B cell (primary cell): ENCODE data around the gene ZG16. TPM values are rescaled to one million over a fixed set of nuclear protein-coding genes. Genes with fewer than 3 reads are reported as not detected.

Experiments
- ATAC-seq: fragments of 200-7000 bp; cut with Tn5 transposase; one replicate; pipeline ENCODE4 v1.10.0; 2021; ENCODE audit warnings: low read depth, mild to moderate bottlenecking, moderate number of reproducible peaks, moderate library complexity
- CTCF ChIA-PET: fragments of 350-600 bp; sonication (Branson Sonifier 250); formaldehyde crosslinking; loops from one replicate; lab custom pipeline; 2021; ENCODE audit warnings: antibody characterized with exemption, inconsistent platforms; lab: Charles Lee
- POLR2A ChIA-PET: fragments of 350-600 bp; sonication (Branson Sonifier 250); formaldehyde crosslinking; loops from one replicate; lab custom pipeline; 2021; ENCODE audit warnings: antibody characterized with exemption; lab: Charles Lee
- DNase-seq: peaks from one replicate; pipeline ENCODE4 v3.0.0; 2013
- H2AFZ ChIP-seq: 2 replicates; pipeline ENCODE4 v1.6.1; 2012; ENCODE audit warnings: mild to moderate bottlenecking, low read depth, low read length; ENCODE audit not compliant: insufficient read depth, poor library complexity, severe bottlenecking
- H3K27ac ChIP-seq, 2 donors: 1 replicate in 1 of 2; 2 replicates in 1 of 2; pipeline ENCODE4 v1.5.1; 2012 to 2013; ENCODE audit warnings: low read length in 2 of 2, mild to moderate bottlenecking in 2 of 2, moderate library complexity in 1 of 2
- H3K27me3 ChIP-seq, 4 experiments: fragments of 200-600 bp in 1 of 4; sonication (generic) in 1 of 4; replicated peaks in 1 of 4; 1 replicate in 2 of 4; 2 replicates in 2 of 4; pipeline versions ENCODE4 v1.6.1 to v1.7.0; 2013 to 2016; ENCODE audit warnings: low read length in 3 of 4, mild to moderate bottlenecking in 2 of 4, mixed read lengths in 1 of 4, moderate library complexity in 1 of 4; ENCODE audit not compliant: insufficient read depth in 4 of 4, control insufficient read depth in 3 of 4; ENCODE audit errors: control extremely low read depth in 1 of 4
- H3K36me3 ChIP-seq, 2 experiments: replicated peaks in 1 of 2; 1 replicate in 1 of 2; 2 replicates in 1 of 2; pipeline versions ENCODE4 v1.6.1 to v1.7.1; 2013; ENCODE audit warnings: low read length in 1 of 2; ENCODE audit not compliant: insufficient read depth in 2 of 2, control insufficient read depth in 1 of 2; ENCODE audit errors: control extremely low read depth in 1 of 2, extremely low read depth in 1 of 2
- H3K4me1 ChIP-seq, 2 donors: fragments of 200-600 bp in 1 of 2; sonication (generic) in 1 of 2; 1 replicate in 1 of 2; 2 replicates in 1 of 2; pipeline versions ENCODE4 v1.5.1 to v1.6.1; 2013 to 2017; ENCODE audit warnings: low read length in 2 of 2; ENCODE audit not compliant: control insufficient read depth in 2 of 2, insufficient read depth in 2 of 2
- H3K4me2 ChIP-seq: replicated peaks from 2 replicates; pipeline ENCODE3; 2012; ENCODE audit warnings: mild to moderate bottlenecking, low read depth, low read length; ENCODE audit not compliant: poor library complexity, severe bottlenecking
- H3K4me3 ChIP-seq, 5 experiments: fragments of 200-600 bp in 1 of 5; sonication (generic) in 1 of 5; 1 replicate in 3 of 5; 2 replicates in 2 of 5; pipeline versions ENCODE4 v1.5.1 to v1.7.0; 2011 to 2016; ENCODE audit warnings: low read length in 4 of 5, mild to moderate bottlenecking in 4 of 5, low read depth in 2 of 5, control low read depth in 1 of 5, moderate library complexity in 1 of 5; ENCODE audit not compliant: insufficient read depth in 1 of 5; ENCODE audit errors: control extremely low read depth in 1 of 5, extremely low read depth in 1 of 5
- H3K79me2 ChIP-seq: fragments of 200-600 bp; sonication (generic); one replicate; pipeline ENCODE4 v1.6.0; 2016; ENCODE audit warnings: low read length; ENCODE audit not compliant: control insufficient read depth, insufficient read depth
- H3K9ac ChIP-seq: fragments of 200-600 bp; sonication (generic); 2 replicates; pipeline ENCODE4 v1.6.1; 2017; ENCODE audit warnings: mild to moderate bottlenecking, low read length, moderate library complexity
- H3K9me3 ChIP-seq, 3 donors: one replicate each; pipeline versions ENCODE4 v1.6.1 to v1.7.1; 2013; ENCODE audit warnings: low read length in 2 of 3; ENCODE audit not compliant: control insufficient read depth in 2 of 3, insufficient read depth in 1 of 3; ENCODE audit errors: control extremely low read depth in 1 of 3
- H4K20me1 ChIP-seq: 2 replicates; pipeline ENCODE4 v1.6.0; 2012; ENCODE audit warnings: mild to moderate bottlenecking, low read length; ENCODE audit not compliant: insufficient read depth, control insufficient read depth, poor library complexity, severe bottlenecking
- H3K27ac Mint-ChIP-seq: one replicate; pipeline ENCODE4 v1.8.0; 2021; ENCODE audit warnings: mixed read lengths
- H3K27me3 Mint-ChIP-seq: one replicate; pipeline ENCODE4 v1.8.0; 2021; ENCODE audit warnings: mixed read lengths
- H3K4me1 Mint-ChIP-seq: one replicate; pipeline ENCODE4 v1.8.0; 2021; ENCODE audit warnings: mixed read lengths
- H3K4me3 Mint-ChIP-seq: one replicate; pipeline ENCODE4 v1.8.0; 2021; ENCODE audit warnings: mixed read lengths
- H3K9me3 Mint-ChIP-seq: one replicate; pipeline ENCODE4 v1.8.0; 2022; ENCODE audit warnings: mixed read lengths; ENCODE audit not compliant: insufficient read depth
- EZH2 ChIP-seq: IDR thresholded peaks from 2 replicates; pipeline ENCODE4 v1.6.1; 2012; ENCODE audit warnings: borderline replicate concordance, low read depth, mild to moderate bottlenecking, moderate library complexity, low read length; ENCODE audit not compliant: insufficient read depth, poor library complexity, severe bottlenecking
- WGBS: methylation state at CpG from one replicate; pipeline ENCODE4 v1.1.5; 2013; ENCODE audit warnings: missing lambda C conversion rate; ENCODE audit not compliant: insufficient coverage; 5-methylcytosine and 5-hydroxymethylcytosine counted together
- intact Hi-C: fragments of 100-400 bp; cut with micrococcal nuclease; formaldehyde crosslinking; loops from one replicate; pipeline ENCODE4 v1.10.0; 2022
- polyA plus RNA-seq: library from polyadenylated mRNA; depleted of rRNA; stranded (reverse); fragments of >200 nt; gene quantifications from 2 replicates; pipeline ENCODE4 v1.2.3, GENCODE V29; 2012
- total RNA-seq, 2 donors: library from RNA; stranded (reverse); fragments of 120-200 nt in 1 of 2; gene quantifications; 1 replicate in 1 of 2; 2 replicates in 1 of 2; pipeline versions ENCODE4 v1.2.3 to v1.2.4, GENCODE V29; 2013 to 2022
- TF ChIP-seq, protein P1 (sequence below): fragments of 200-600 bp; IDR thresholded peaks from one replicate; pipeline ENCODE4 v1.8.0; 2022; ENCODE audit warnings: antibody characterized with exemption, mild to moderate bottlenecking

The ZG16 gene
- total and polyA plus RNA-seq, 2 donors (not counting 1 experiment from before 2014, with no cell fraction given): 0.06 TPM; not detected in 1

GRCh38 chr16:29736764-29737163 lies 41.3 kb upstream of the ZG16 start:
- Histone ChIP-seq H3K27me3 (no peaks in the 10 kb centered on the region), H3K9ac (no peak overlapping the region), H3K79me2 (peaks cover 46% of the 10 kb centered on the region), H4K20me1 (peaks cover 7% of the 10 kb centered on the region), H2AFZ (no peak overlapping the region), H3K27ac (no peak overlapping the region), H3K4me3 (no peak overlapping the region), H3K9me3 (peaks cover 0 to 10% (median 0%) of the 10 kb centered on the region in 3 donors), H3K36me3 (peaks cover 0 to 13% of the 10 kb centered on the region in 2 experiments), H3K4me2 (no peak overlapping the region), H3K4me1 (peaks cover 36 to 54% of the 10 kb centered on the region in 2 donors)
- intact Hi-C loops: loop anchor here (10.0 kb wide), 1 partner anchor 62 kb away; the partner anchor contains the start of gene QPRT
- no peak for TF ChIP-seq EZH2
- TF ChIP-seq, protein P1, sequence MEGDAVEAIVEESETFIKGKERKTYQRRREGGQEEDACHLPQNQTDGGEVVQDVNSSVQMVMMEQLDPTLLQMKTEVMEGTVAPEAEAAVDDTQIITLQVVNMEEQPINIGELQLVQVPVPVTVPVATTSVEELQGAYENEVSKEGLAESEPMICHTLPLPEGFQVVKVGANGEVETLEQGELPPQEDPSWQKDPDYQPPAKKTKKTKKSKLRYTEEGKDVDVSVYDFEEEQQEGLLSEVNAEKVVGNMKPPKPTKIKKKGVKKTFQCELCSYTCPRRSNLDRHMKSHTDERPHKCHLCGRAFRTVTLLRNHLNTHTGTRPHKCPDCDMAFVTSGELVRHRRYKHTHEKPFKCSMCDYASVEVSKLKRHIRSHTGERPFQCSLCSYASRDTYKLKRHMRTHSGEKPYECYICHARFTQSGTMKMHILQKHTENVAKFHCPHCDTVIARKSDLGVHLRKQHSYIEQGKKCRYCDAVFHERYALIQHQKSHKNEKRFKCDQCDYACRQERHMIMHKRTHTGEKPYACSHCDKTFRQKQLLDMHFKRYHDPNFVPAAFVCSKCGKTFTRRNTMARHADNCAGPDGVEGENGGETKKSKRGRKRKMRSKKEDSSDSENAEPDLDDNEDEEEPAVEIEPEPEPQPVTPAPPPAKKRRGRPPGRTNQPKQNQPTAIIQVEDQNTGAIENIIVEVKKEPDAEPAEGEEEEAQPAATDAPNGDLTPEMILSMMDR: no peak
- Mint-ChIP-seq H3K27me3 (no peaks in the 10 kb centered on the region), H3K9me3 (peaks cover 2% of the 10 kb centered on the region), H3K4me1 (peaks cover 64% of the 10 kb centered on the region), H3K27ac (peak overlapping the region; percentile 56), H3K4me3 (no peak overlapping the region)
- ChIA-PET POLR2A (no interaction called here), CTCF (interaction anchor here (1.0 to 1.4 kb wide), 3 partner anchors 7 to 48 kb away, joined by 3 to 4 read pairs (median 3); no protein-coding TSS in a partner anchor)
- DNase-seq (no peak), ATAC-seq (no peak)
- 100% methylated on average over 1 of the region's 6 CpGs for WGBS

GRCh38 chr16:29737713-29738112 lies 40.3 kb upstream of the ZG16 start:
- Histone ChIP-seq H2AFZ (no peak overlapping the region), H3K27ac (no peak overlapping the region), H4K20me1 (peaks cover 11% of the 10 kb centered on the region), H3K4me3 (no peak overlapping the region), H3K79me2 (peaks cover 56% of the 10 kb centered on the region), H3K9ac (no peak overlapping the region), H3K36me3 (peaks cover 0 to 21% of the 10 kb centered on the region in 2 experiments), H3K4me2 (peak overlapping the region; percentile 58), H3K9me3 (peaks cover 0 to under 1% (median 0%) of the 10 kb centered on the region in 3 donors), H3K27me3 (no peaks in the 10 kb centered on the region), H3K4me1 (peaks cover 39 to 54% of the 10 kb centered on the region in 2 donors)
- Mint-ChIP-seq H3K27ac (peak overlapping the region; percentile 90), H3K9me3 (no peaks in the 10 kb centered on the region), H3K4me1 (peaks cover 68% of the 10 kb centered on the region), H3K27me3 (no peaks in the 10 kb centered on the region), H3K4me3 (peak overlapping the region; percentile 66)
- POLR2A ChIA-PET: interaction anchor here (0.6 kb wide), 1 partner anchor 1246 kb away, joined by 3 read pairs; the partner anchor contains the start of gene CLN3
- TF ChIP-seq, protein P1: no peak
- TF ChIP-seq EZH2: no peak
- 94% methylated on average over 5 of the region's 5 CpGs for WGBS
- ATAC-seq (no peak), DNase-seq (no peak)
- CTCF ChIA-PET: interaction anchor here (1.0 to 1.2 kb wide), 2 partner anchors 8 to 111 kb away, joined by 3 to 10 read pairs; no protein-coding TSS in a partner anchor
- intact Hi-C loops: loop anchor here (1.0 to 10.0 kb wide), 3 partner anchors 9 to 79 kb away; partner anchors contain the start of genes PAGR1 and QPRT
